Suprapubic skin (tissue), 4 donors: ENCODE measurements around the gene MBLAC1. TPM values are rescaled to one million over a fixed set of nuclear protein-coding genes. Genes with fewer than 3 reads are reported as not detected.

Source experiments
- DNase-seq, 2 donors: peaks; one replicate each; pipeline ENCODE4 v3.0.0-alpha.2; 2019; ENCODE audit warnings: low spot score in 2 of 2
- H3K27ac ChIP-seq: fragments of 200-600 bp; sonication (generic); one replicate; pipeline ENCODE4 v1.5.1; 2019
- H3K27me3 ChIP-seq: fragments of 200-600 bp; sonication (generic); one replicate; pipeline ENCODE4 v1.5.1; 2019
- H3K36me3 ChIP-seq: fragments of 200-600 bp; sonication (generic); one replicate; pipeline ENCODE4 v1.5.1; 2019
- H3K4me1 ChIP-seq: fragments of 200-600 bp; sonication (generic); one replicate; pipeline ENCODE4 v1.5.1; 2019
- H3K4me3 ChIP-seq: fragments of 200-600 bp; sonication (generic); one replicate; pipeline ENCODE4 v1.5.1; 2019; ENCODE audit warnings: mild to moderate bottlenecking
- H3K9me3 ChIP-seq: fragments of 200-600 bp; sonication (generic); one replicate; pipeline ENCODE4 v1.5.1; 2019
- CTCF ChIP-seq, 2 donors: fragments of 200-600 bp in 1 of 2; fragments of 450-650 bp in 1 of 2; sonication (generic) in 1 of 2; IDR thresholded peaks; one replicate each; pipeline ENCODE4 v1.5.1; 2016 to 2019; ENCODE audit warnings: antibody characterized with exemption in 2 of 2, mild to moderate bottlenecking in 1 of 2, moderate library complexity in 1 of 2
- EP300 ChIP-seq: sonication (generic); formaldehyde crosslinking; IDR thresholded peaks from one replicate; pipeline ENCODE4 v1.6.1; 2017; ENCODE audit warnings: antibody characterized with exemption
- POLR2A ChIP-seq, 2 donors: fragments of 450-650 bp; IDR thresholded peaks; one replicate each; pipeline ENCODE4 v1.6.1; 2017; ENCODE audit warnings: antibody characterized with exemption in 2 of 2, mild to moderate bottlenecking in 2 of 2, moderate library complexity in 2 of 2
- POLR2AphosphoS5 ChIP-seq, 3 donors: sonication (generic); formaldehyde crosslinking; IDR thresholded peaks; one replicate each; pipeline ENCODE4 v1.6.1; 2017; ENCODE audit warnings: antibody characterized with exemption in 3 of 3
- WGBS: methylation state at CpG from one replicate; pipeline ENCODE4 v1.1.5; 2018; 5-methylcytosine and 5-hydroxymethylcytosine counted together
- total RNA-seq, 4 donors: library from RNA; depleted of rRNA; stranded (reverse); fragments of >200 nt; gene quantifications; one replicate each; pipeline ENCODE4 v1.1.0, GENCODE V29; 2016

Gene MBLAC1
- total RNA-seq, 4 donors from 2014 or later, result 2.6 to 6.2 (median 3.6) TPM

- Histone ChIP-seq H3K27me3 (no peaks in the 10 kb centered on the region), H3K4me1 (peaks cover 22% of the 10 kb centered on the region), H3K9me3 (no peaks in the 10 kb centered on the region), H3K27ac (peak within 1 kb of the TSS; percentile 93), H3K36me3 (peaks cover 35% of the 10 kb centered on the region), H3K4me3 (peak within 1 kb of the TSS; percentile 75)
- WGBS, result under 1% methylated on average over 40 of the region's 68 CpGs
- TF ChIP-seq POLR2A (IDR thresholded peaks at IDR 0.05), result peak; percentile 52 to 58
- TF ChIP-seq POLR2AphosphoS5 (IDR thresholded peaks at IDR 0.05), result peak in 2 of 3 donors; percentile 38 to 99
- no peak for TF ChIP-seq EP300
- DNase-seq, result peak; percentile 88 to 92
These were observed 37.9 kb upstream of the MBLAC1 start, which contains the start of gene COPS6 for GRCh38 chr7:100088621-100089457. TSS of gene COPS6 (plus strand) at chr7:100088969. CDS start at chr7:100088991, 22 bp downstream.

GRCh38 chr7:100089458-100090196 is 37.1 kb upstream of the MBLAC1 start:
- H3K9me3 ChIP-seq, result no peaks in the 10 kb centered on the region
- H3K4me1 ChIP-seq, result peaks cover 24% of the 10 kb centered on the region
- DNase-seq, result no peak
- H3K27me3 ChIP-seq, result no peaks in the 10 kb centered on the region
- H3K4me3 ChIP-seq, result peak overlapping the region; percentile 75
- H3K27ac ChIP-seq, result peak overlapping the region; percentile 93
- 23% methylated on average over 7 of the region's 7 CpGs for WGBS
- peaks cover 43% of the 10 kb centered on the region for H3K36me3 ChIP-seq
- TF ChIP-seq POLR2A (IDR thresholded peaks at IDR 0.05) (no peak), POLR2AphosphoS5 (IDR thresholded peaks at IDR 0.05) (no peak), CTCF (IDR thresholded peaks at IDR 0.05) (no peak), EP300 (no peak)

GRCh38 chr7:100090527-100091410 is 36.0 kb upstream of the MBLAC1 start:
- no peak for TF ChIP-seq CTCF (IDR thresholded peaks at IDR 0.05)
- TF ChIP-seq EP300, result no peak
- no peak for TF ChIP-seq POLR2AphosphoS5 (IDR thresholded peaks at IDR 0.05)
- TF ChIP-seq POLR2A (IDR thresholded peaks at IDR 0.05), result no peak
- Histone ChIP-seq H3K27ac (no peak overlapping the region), H3K4me3 (no peak overlapping the region), H3K27me3 (no peaks in the 10 kb centered on the region), H3K4me1 (peaks cover 24% of the 10 kb centered on the region), H3K9me3 (no peaks in the 10 kb centered on the region), H3K36me3 (peaks cover 55% of the 10 kb centered on the region)
- 88% methylated on average over 14 of the region's 14 CpGs for WGBS
- DNase-seq, result no peak

- TF ChIP-seq POLR2AphosphoS5 (IDR thresholded peaks at IDR 0.05) (no peak), EP300 (no peak), POLR2A (IDR thresholded peaks at IDR 0.05) (no peak), CTCF (IDR thresholded peaks at IDR 0.05) (no peak)
- 60% methylated on average over 19 of the region's 19 CpGs for WGBS
- peaks cover 63% of the 10 kb centered on the region for H3K36me3 ChIP-seq
These were observed 35.2 kb upstream of the MBLAC1 start for GRCh38 chr7:100091411-100092181.

GRCh38 chr7:100093054-100093453 is 33.7 kb upstream of the MBLAC1 start:
- H3K27ac ChIP-seq, result no peak overlapping the region
- H3K36me3 ChIP-seq, result peaks cover 78% of the 10 kb centered on the region
- no peaks in the 10 kb centered on the region for H3K9me3 ChIP-seq
- no peaks in the 10 kb centered on the region for H3K27me3 ChIP-seq
- 55% methylated on average over 8 of the region's 8 CpGs for WGBS
- no peak for TF ChIP-seq CTCF (IDR thresholded peaks at IDR 0.05)
- TF ChIP-seq POLR2AphosphoS5 (IDR thresholded peaks at IDR 0.05), result no peak
- TF ChIP-seq EP300, result no peak
- TF ChIP-seq POLR2A (IDR thresholded peaks at IDR 0.05), result no peak
- H3K4me1 ChIP-seq, result peaks cover 23% of the 10 kb centered on the region
- DNase-seq, result no peak
- H3K4me3 ChIP-seq, result no peak overlapping the region

More at GRCh38 chr7:100091411-100092181, 35.2 kb upstream of the MBLAC1 start:
- peaks cover 24% of the 10 kb centered on the region for H3K4me1 ChIP-seq
- H3K4me3 ChIP-seq, result no peak overlapping the region
- H3K9me3 ChIP-seq, result no peaks in the 10 kb centered on the region
- no peak overlapping the region for H3K27ac ChIP-seq
- no peaks in the 10 kb centered on the region for H3K27me3 ChIP-seq
- DNase-seq, result no peak
